Measurements from ENCODE around the gene EIF3B. TPM values are rescaled to one million over a fixed set of nuclear protein-coding genes. Genes with fewer than 3 reads are reported as not detected.
"Not testable (repeated sequence)": the region's sequence is repeated elsewhere in the genome, so short reads cannot be mapped to it uniquely, and the experiment has no call there.

The EIF3B gene
- total RNA-seq, 1 experiment from 2014 or later, result 333 TPM

- no peaks in the 10 kb centered on the region for H3K4me1 Mint-ChIP-seq (ENCODE audit: low read depth, unreplicated experiment)
- H3K27me3 Mint-ChIP-seq (ENCODE audit: unreplicated experiment), result no peaks in the 10 kb centered on the region
- H3K4me3 Mint-ChIP-seq (ENCODE audit: low read depth, unreplicated experiment), result no peak overlapping the region
- no peak overlapping the region for H3K27ac Mint-ChIP-seq (ENCODE audit: unreplicated experiment)
- no peak for DNase-seq
- no peaks in the 10 kb centered on the region for H3K36me3 Mint-ChIP-seq (ENCODE audit: insufficient read depth, unreplicated experiment)
- intact Hi-C loops (cut with micrococcal nuclease; ENCODE audit: unreplicated experiment), result no loop called here
- no peak for TF ChIP-seq CTCF (IDR thresholded peaks at IDR 0.05; ENCODE audit: unreplicated experiment)
- no TSS peak for BruUV-seq (replicated peaks)
- H3K9me3 Mint-ChIP-seq (ENCODE audit: low read depth, unreplicated experiment), result no peaks in the 10 kb centered on the region
- CTCF ChIA-PET, result interaction anchor here (1.1 kb wide), 1 partner anchor 98 kb away, joined by 4 read pairs; no protein-coding TSS in a partner anchor
These were observed 29.5 kb upstream of the EIF3B start for GRCh38 chr7:2325162-2325561.

- Mint-ChIP-seq H3K36me3 (ENCODE audit: insufficient read depth, unreplicated experiment) (no peaks in the 10 kb centered on the region), H3K27me3 (ENCODE audit: unreplicated experiment) (no peaks in the 10 kb centered on the region), H3K9me3 (ENCODE audit: low read depth, unreplicated experiment) (no peaks in the 10 kb centered on the region), H3K27ac (ENCODE audit: unreplicated experiment) (no peak overlapping the region), H3K4me3 (ENCODE audit: low read depth, unreplicated experiment) (no peak overlapping the region), H3K4me1 (ENCODE audit: low read depth, unreplicated experiment) (no peaks in the 10 kb centered on the region)
- no peak for TF ChIP-seq CTCF (IDR thresholded peaks at IDR 0.05; ENCODE audit: unreplicated experiment)
- CTCF ChIA-PET, result interaction anchor here (1.1 kb wide), 1 partner anchor 85 kb away, joined by 3 read pairs; the partner anchor contains the start of genes MRM2 and NUDT1
- DNase-seq, result no peak
- no TSS peak for BruUV-seq (replicated peaks)
- intact Hi-C loops (cut with micrococcal nuclease; ENCODE audit: unreplicated experiment), result no loop called here
These were observed 27.7 kb upstream of the EIF3B start for GRCh38 chr7:2326951-2327350.

- Mint-ChIP-seq H3K9me3 (ENCODE audit: low read depth, unreplicated experiment) (no peaks in the 10 kb centered on the region), H3K27ac (ENCODE audit: unreplicated experiment) (no peak overlapping the region), H3K27me3 (ENCODE audit: unreplicated experiment) (no peaks in the 10 kb centered on the region), H3K4me1 (ENCODE audit: low read depth, unreplicated experiment) (no peaks in the 10 kb centered on the region), H3K36me3 (ENCODE audit: insufficient read depth, unreplicated experiment) (no peaks in the 10 kb centered on the region), H3K4me3 (ENCODE audit: low read depth, unreplicated experiment) (no peak overlapping the region)
- BruUV-seq (replicated peaks), result no TSS peak
- CTCF ChIA-PET, result interaction anchor here (0.7 kb wide), 1 partner anchor 17 kb away, joined by 3 read pairs; no protein-coding TSS in a partner anchor
- intact Hi-C loops (cut with micrococcal nuclease; ENCODE audit: unreplicated experiment), result no loop called here
- no peak for DNase-seq
- TF ChIP-seq CTCF (IDR thresholded peaks at IDR 0.05; ENCODE audit: unreplicated experiment), result no peak
These were observed 24.1 kb upstream of the EIF3B start for GRCh38 chr7:2330493-2330892.

- Mint-ChIP-seq H3K27me3 (ENCODE audit: unreplicated experiment) (no peaks in the 10 kb centered on the region), H3K4me1 (ENCODE audit: low read depth, unreplicated experiment) (no peaks in the 10 kb centered on the region), H3K9me3 (ENCODE audit: low read depth, unreplicated experiment) (no peaks in the 10 kb centered on the region), H3K36me3 (ENCODE audit: insufficient read depth, unreplicated experiment) (peaks cover 5% of the 10 kb centered on the region), H3K27ac (ENCODE audit: unreplicated experiment) (no peak overlapping the region), H3K4me3 (ENCODE audit: low read depth, unreplicated experiment) (no peak overlapping the region)
- no peak for DNase-seq
- no peak for TF ChIP-seq CTCF (IDR thresholded peaks at IDR 0.05; ENCODE audit: unreplicated experiment)
- BruUV-seq (replicated peaks), result no TSS peak
- intact Hi-C loops (cut with micrococcal nuclease; ENCODE audit: unreplicated experiment), result no loop called here
- CTCF ChIA-PET, result interaction anchor here (0.6 kb wide), 1 partner anchor 13 kb away, joined by 8 read pairs; no protein-coding TSS in a partner anchor
These were observed 22.9 kb upstream of the EIF3B start for GRCh38 chr7:2331707-2332106.

- intact Hi-C loops (cut with micrococcal nuclease; ENCODE audit: unreplicated experiment); H3K36me3 Mint-ChIP-seq (ENCODE audit: insufficient read depth, unreplicated experiment); H3K27ac Mint-ChIP-seq (ENCODE audit: unreplicated experiment); DNase-seq; H3K4me1 Mint-ChIP-seq (ENCODE audit: low read depth, unreplicated experiment); BruUV-seq (replicated peaks); H3K9me3 Mint-ChIP-seq (ENCODE audit: low read depth, unreplicated experiment); H3K27me3 Mint-ChIP-seq (ENCODE audit: unreplicated experiment); H3K4me3 Mint-ChIP-seq (ENCODE audit: low read depth, unreplicated experiment): not testable (repeated sequence)
- CTCF ChIA-PET, result interaction anchor here (0.7 kb wide), 2 partner anchors 36 to 363 kb away, joined by 3 read pairs; no protein-coding TSS in a partner anchor
These were observed 21.9 kb upstream of the EIF3B start for GRCh38 chr7:2332606-2333231.

All from Calu3 (cell line).